Prostate gland (tissue), 2 donors: ENCODE results near the gene TBX10.

Experiments
- POLR2A ChIP-seq: fragments of 450-650 bp; IDR thresholded peaks from one replicate; pipeline ENCODE4 v1.6.1; 2016; ENCODE audit warnings: antibody characterized with exemption, mild to moderate bottlenecking
- POLR2AphosphoS5 ChIP-seq: sonication (generic); formaldehyde crosslinking; IDR thresholded peaks from one replicate; pipeline ENCODE4 v1.6.1; 2017; ENCODE audit warnings: antibody characterized with exemption
- TF ChIP-seq, protein P1 (sequence below), 4 experiments: fragments of 200-600 bp in 2 of 4; fragments of 450-650 bp in 2 of 4; sonication (generic) in 2 of 4; IDR thresholded peaks; 1 replicate in 3 of 4; 2 replicates in 1 of 4; pipeline ENCODE4 v1.5.1; 2016 to 2019; ENCODE audit warnings: antibody characterized with exemption in 4 of 4, mild to moderate bottlenecking in 2 of 4, moderate library complexity in 2 of 4

- TF ChIP-seq, protein P1, sequence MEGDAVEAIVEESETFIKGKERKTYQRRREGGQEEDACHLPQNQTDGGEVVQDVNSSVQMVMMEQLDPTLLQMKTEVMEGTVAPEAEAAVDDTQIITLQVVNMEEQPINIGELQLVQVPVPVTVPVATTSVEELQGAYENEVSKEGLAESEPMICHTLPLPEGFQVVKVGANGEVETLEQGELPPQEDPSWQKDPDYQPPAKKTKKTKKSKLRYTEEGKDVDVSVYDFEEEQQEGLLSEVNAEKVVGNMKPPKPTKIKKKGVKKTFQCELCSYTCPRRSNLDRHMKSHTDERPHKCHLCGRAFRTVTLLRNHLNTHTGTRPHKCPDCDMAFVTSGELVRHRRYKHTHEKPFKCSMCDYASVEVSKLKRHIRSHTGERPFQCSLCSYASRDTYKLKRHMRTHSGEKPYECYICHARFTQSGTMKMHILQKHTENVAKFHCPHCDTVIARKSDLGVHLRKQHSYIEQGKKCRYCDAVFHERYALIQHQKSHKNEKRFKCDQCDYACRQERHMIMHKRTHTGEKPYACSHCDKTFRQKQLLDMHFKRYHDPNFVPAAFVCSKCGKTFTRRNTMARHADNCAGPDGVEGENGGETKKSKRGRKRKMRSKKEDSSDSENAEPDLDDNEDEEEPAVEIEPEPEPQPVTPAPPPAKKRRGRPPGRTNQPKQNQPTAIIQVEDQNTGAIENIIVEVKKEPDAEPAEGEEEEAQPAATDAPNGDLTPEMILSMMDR (IDR thresholded peaks at IDR 0.05) = no peak
- no peak for TF ChIP-seq POLR2AphosphoS5
- TF ChIP-seq POLR2A = no peak
Observed at GRCh38 chr11:67680696-67681470, 41.3 kb upstream of the TBX10 start.
